HepG2 (cell line): ENCODE results near the gene SEC14L5. TPM values are rescaled to one million over a fixed set of nuclear protein-coding genes. Genes with fewer than 3 reads are reported as not detected.

Experiments
- ATAC-seq: fragments of 200-7000 bp; cut with Tn5 transposase; 3 replicates; pipeline ENCODE4 v1.9.1; 2020; ENCODE audit warnings: mild to moderate bottlenecking, moderate library complexity
- BruUV-seq: library from RNA; stranded (reverse); fragments of 400-500 nt; replicated peaks from 2 replicates; lab custom pipeline; 2021; lab: Mats Ljungman, UMichigan
- CTCF ChIA-PET: fragments of 300-600 bp; formaldehyde crosslinking; extraction: SDS; loops from one replicate; lab custom pipeline; 2021; ENCODE audit warnings: low total read pairs, inconsistent platforms, low intra/inter-chr PET ratio; lab: Yijun Ruan, JAX
- POLR2A ChIA-PET: fragments of 350-600 bp; sonication (Branson Sonifier 250); formaldehyde crosslinking; loops from one replicate; lab custom pipeline; 2020; ENCODE audit warnings: antibody characterized with exemption, inconsistent platforms; lab: Yijun Ruan, JAX
- DNase-seq: peaks from one replicate; pipeline ENCODE4 v3.0.0-alpha.2; 2015; ENCODE audit warnings: low spot score
- FAIRE-seq: peaks from 3 replicates; lab custom pipeline; 2011; peaks lifted over from hg19 to GRCh38; lab: Jason Lieb, UNC
- H2AFZ ChIP-seq: one replicate; pipeline ENCODE4 v1.6.1; 2011; ENCODE audit warnings: low read length, inconsistent platforms
- H3K27ac ChIP-seq: fragments of 300-600 bp; 3 replicates; pipeline ENCODE4 v1.8.0; 2011; ENCODE audit warnings: mixed run types, mild to moderate bottlenecking, mixed read lengths, low read length, inconsistent platforms; ENCODE audit not compliant: insufficient read depth; ENCODE audit errors: extremely low read length
- H3K27me3 ChIP-seq, 2 experiments: fragments of 200-600 bp in 1 of 2; 2 replicates in 1 of 2; 3 replicates in 1 of 2; pipeline versions ENCODE4 v1.6.0 to v1.8.0; 2011; ENCODE audit warnings: low read length in 2 of 2, mild to moderate bottlenecking in 2 of 2, moderate library complexity in 2 of 2, inconsistent platforms in 1 of 2; ENCODE audit not compliant: insufficient read depth in 2 of 2, control insufficient read depth in 1 of 2
- H3K36me3 ChIP-seq, 2 experiments: fragments of 200-600 bp in 1 of 2; replicated peaks in 1 of 2; 2 replicates in 1 of 2; 3 replicates in 1 of 2; pipeline versions ENCODE4 v1.5.1 to v1.8.0; 2011; ENCODE audit warnings: low read length in 2 of 2, inconsistent platforms in 1 of 2; ENCODE audit not compliant: insufficient read depth in 2 of 2, control insufficient read depth in 1 of 2
- H3K4me1 ChIP-seq: 2 replicates; pipeline ENCODE4 v1.5.1; 2012; ENCODE audit warnings: low read length, inconsistent platforms; ENCODE audit not compliant: insufficient read depth
- H3K4me2 ChIP-seq: 2 replicates; pipeline ENCODE4 v1.6.0; 2011; ENCODE audit warnings: low read depth, low read length, inconsistent platforms
- H3K4me3 ChIP-seq, 3 experiments: fragments of 200-600 bp in 1 of 3; sonication (generic), shearing (Covaris generic) in 1 of 3; replicated peaks in 1 of 3; 2 replicates each; pipeline ENCODE4 v1.5.1; 2011 to 2016; ENCODE audit warnings: low read length in 3 of 3, inconsistent platforms in 2 of 3, low read depth in 2 of 3, mild to moderate bottlenecking in 2 of 3, control low read depth in 1 of 3, mixed read lengths in 1 of 3; ENCODE audit not compliant: insufficient read depth in 1 of 3
- H3K79me2 ChIP-seq: one replicate; pipeline ENCODE4 v1.6.1; 2011; ENCODE audit warnings: low read length, inconsistent platforms; ENCODE audit not compliant: insufficient read depth
- H3K9ac ChIP-seq: 2 replicates; pipeline ENCODE4 v1.6.0; 2011; ENCODE audit warnings: mild to moderate bottlenecking, low read depth, low read length, inconsistent platforms; ENCODE audit not compliant: insufficient read depth
- H3K9me3 ChIP-seq: 2 replicates; pipeline ENCODE4 v1.5.1; 2012; ENCODE audit warnings: mild to moderate bottlenecking, low read length
- H4K20me1 ChIP-seq: 2 replicates; pipeline ENCODE4 v1.6.0; 2011; ENCODE audit warnings: inconsistent platforms, mild to moderate bottlenecking, low read length, moderate library complexity; ENCODE audit not compliant: insufficient read depth
- AGO1 ChIP-seq: fragments of 200-400 bp; formaldehyde crosslinking; IDR thresholded peaks from 2 replicates; pipeline ENCODE4 v1.6.1; 2017; ENCODE audit warnings: mild to moderate bottlenecking, low read depth, low read length, moderate library complexity; ENCODE audit not compliant: poor library complexity, severe bottlenecking
- FOXK2 ChIP-seq: fragments of 450-650 bp; IDR thresholded peaks from 2 replicates; pipeline ENCODE4 v1.6.1; 2016
- GABPB1 ChIP-seq: IDR thresholded peaks from 2 replicates; pipeline ENCODE4 v1.6.1; 2016; ENCODE audit warnings: mild to moderate bottlenecking, missing genetic modification reagents, moderate library complexity, missing compliant biosample characterization
- IRF2 ChIP-seq: IDR thresholded peaks from 2 replicates; pipeline ENCODE4 v1.6.1; 2018; ENCODE audit warnings: missing genetic modification reagents, missing compliant biosample characterization
- MAFK ChIP-seq, 2 experiments: IDR thresholded peaks in 1 of 2; conservative IDR thresholded peaks in 1 of 2; 2 replicates each; pipeline ENCODE4 v1.6.1; 2011; ENCODE audit warnings: improper control_type of control experiment in 2 of 2, low read length in 2 of 2
- PTBP1 ChIP-seq: fragments of 200-400 bp; formaldehyde crosslinking; IDR thresholded peaks from 2 replicates; pipeline ENCODE4 v1.6.1; 2018; ENCODE audit warnings: low read length, low read depth; ENCODE audit not compliant: poor library complexity, severe bottlenecking
- SAFB2 ChIP-seq: sonication (generic); formaldehyde crosslinking; IDR thresholded peaks from 2 replicates; pipeline ENCODE4 v1.5.1; 2020; ENCODE audit warnings: missing genetic modification reagents, low read depth, mild to moderate bottlenecking, borderline replicate concordance
- TBL1XR1 ChIP-seq: fragments of 150-350 bp; IDR thresholded peaks from 2 replicates; pipeline ENCODE4 v1.6.1; 2014; ENCODE audit warnings: borderline replicate concordance, low read length; ENCODE audit not compliant: partially characterized antibody
- TMF1 ChIP-seq: sonication (generic); formaldehyde crosslinking; IDR thresholded peaks from 2 replicates; pipeline ENCODE4 v1.8.1; 2022; ENCODE audit warnings: low read depth, missing genetic modification reagents
- ZFAT ChIP-seq: sonication (generic); formaldehyde crosslinking; conservative IDR thresholded peaks from 2 replicates; pipeline ENCODE4 v1.8.1; 2023; ENCODE audit warnings: missing genetic modification reagents, inconsistent platforms
- ZFP36 ChIP-seq: fragments of 150-350 bp; IDR thresholded peaks from 2 replicates; pipeline ENCODE4 v1.6.1; 2018; ENCODE audit warnings: borderline replicate concordance, low read length, low read depth; ENCODE audit not compliant: partially characterized antibody
- ZNF354B ChIP-seq: sonication (generic); formaldehyde crosslinking; IDR thresholded peaks from 2 replicates; pipeline ENCODE4 v1.8.0; 2022; ENCODE audit warnings: mild to moderate bottlenecking, missing genetic modification reagents
- ZNF496 ChIP-seq: sonication (generic); formaldehyde crosslinking; IDR thresholded peaks from 2 replicates; pipeline ENCODE4 v1.8.1; 2023; ENCODE audit warnings: mild to moderate bottlenecking, moderate library complexity, missing genetic modification reagents; ENCODE audit not compliant: insufficient replicate concordance
- ZNF644 ChIP-seq: IDR thresholded peaks from 2 replicates; pipeline ENCODE4 v1.6.1; 2016; ENCODE audit warnings: low read depth
- ZNF746 ChIP-seq: sonication (generic); formaldehyde crosslinking; IDR thresholded peaks from 2 replicates; pipeline ENCODE4 v1.8.0; 2022; ENCODE audit warnings: mild to moderate bottlenecking, missing genetic modification reagents
- ZNF777 ChIP-seq: sonication (generic); formaldehyde crosslinking; IDR thresholded peaks from 2 replicates; pipeline ENCODE4 v1.4.0; 2020; ENCODE audit warnings: missing genetic modification reagents
- WGBS: methylation state at CpG from one replicate; pipeline ENCODE4 v1.1.6; 2017; ENCODE audit warnings: low lambda C conversion rate; 5-methylcytosine and 5-hydroxymethylcytosine counted together
- in situ Hi-C: cut with HindIII; loops from 2 replicates; pipeline ENCODE4 v1.10.0; 2017; ENCODE audit warnings: low pct_unique_long_range_greater_than_20kb; ENCODE audit not compliant: extremely low pct_ligation_motif_present
- intact Hi-C: fragments of 100-400 bp; cut with micrococcal nuclease; formaldehyde crosslinking; loops from one replicate; pipeline ENCODE4 v1.10.0; 2022; ENCODE audit not compliant: unreplicated experiment
- polyA plus RNA-seq, 8 experiments: library from polyadenylated mRNA; depleted of rRNA in 3 of 8; stranded (reverse) in 7 of 8; unstranded in 1 of 8; fragments of >200 nt; fragmentation: Illumina TruSeq in 4 of 8; extraction: Trizol in 4 of 8; gene quantifications; 2 replicates each; pipeline versions ENCODE4 v1.2.1 to v1.2.3, GENCODE V29; 2011 to 2016; ENCODE audit warnings: low read depth in 4 of 8, missing spikeins in 1 of 8, mixed read lengths in 1 of 8; ENCODE audit not compliant: insufficient read depth in 1 of 8
- total RNA-seq, 5 experiments: library from RNA; depleted of rRNA; stranded (reverse); fragments of >200 nt; fragmentation: Illumina TruSeq; extraction: Trizol; gene quantifications; 2 replicates each; pipeline ENCODE4 v1.2.3, GENCODE V29; 2016; ENCODE audit warnings: low read depth in 1 of 5
- TF ChIP-seq, protein P1 (sequence below): sonication (generic); formaldehyde crosslinking; IDR thresholded peaks from 2 replicates; pipeline ENCODE4 v1.4.0; 2020; ENCODE audit warnings: missing genetic modification reagents
- TF ChIP-seq, protein P2 (sequence below): IDR thresholded peaks from 2 replicates; pipeline ENCODE4 v1.4.0; 2020; ENCODE audit warnings: mild to moderate bottlenecking, missing genetic modification reagents

Gene SEC14L5
- total and polyA plus RNA-seq, 2 of the 13 experiments (the other 11 are each of a cell fraction or from before 2014, with no cell fraction given), result 0.40 to 0.42 TPM

DNA sequence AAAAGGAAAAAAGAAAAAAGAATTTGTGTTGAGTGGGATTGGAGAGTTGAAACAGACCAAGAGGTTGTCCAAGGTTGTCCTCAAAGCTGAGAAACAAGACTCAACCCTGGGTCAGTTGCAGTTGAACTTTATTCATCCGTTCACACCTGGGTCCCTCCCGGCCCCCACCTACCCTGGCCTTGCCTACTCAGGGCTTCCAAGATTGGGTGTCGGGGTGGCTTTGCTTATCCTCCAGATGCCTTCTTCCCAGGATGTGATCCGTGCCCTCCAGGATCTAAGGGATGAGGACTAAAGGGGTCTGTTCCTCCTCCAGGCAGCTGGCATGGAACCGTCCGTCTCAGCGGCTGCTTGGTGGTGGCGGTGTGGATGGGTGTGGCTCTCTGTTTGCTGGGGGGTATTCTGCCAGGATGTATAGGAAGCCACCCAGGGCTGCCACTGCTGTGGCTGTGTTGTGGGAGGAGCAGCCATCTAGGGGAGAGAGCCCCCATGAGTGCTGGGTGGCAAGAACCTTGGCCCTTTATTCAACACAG, 85.9 kb downstream of the SEC14L5 start:
- H3K9ac ChIP-seq, result no peak overlapping the region
- H3K4me3 ChIP-seq, result no peak overlapping the region
- intact Hi-C loops (no loop called here), in situ Hi-C loops (no loop called here)
- DNase-seq (no peak), FAIRE-seq (no peak), ATAC-seq (no peak)
- H3K36me3 ChIP-seq, result no peaks in the 10 kb centered on the region
- no peaks in the 10 kb centered on the region for H3K79me2 ChIP-seq
- ChIA-PET CTCF (no interaction called here), POLR2A (no interaction called here)
- no peak overlapping the region for H3K27ac ChIP-seq
- H3K4me1 ChIP-seq, result peaks cover 54% of the 10 kb centered on the region
- H3K4me2 ChIP-seq, result no peak overlapping the region
- BruUV-seq, result no TSS peak
- no peaks in the 10 kb centered on the region for H3K9me3 ChIP-seq
- H2AFZ ChIP-seq, result no peak overlapping the region
- no peaks in the 10 kb centered on the region for H4K20me1 ChIP-seq
- WGBS, result 71% methylated on average over 8 of the region's 8 CpGs
- peaks cover 0 to 8% of the 10 kb centered on the region in 2 experiments; a peak in 2 of 5 replicates for H3K27me3 ChIP-seq
- TF ChIP-seq ZNF496 (CRISPR knock-in tag) (no peak), ZNF644 (CRISPR knock-in tag) (no peak), TMF1 (no peak), GABPB1 (CRISPR knock-in tag) (no peak), MAFK (conservative IDR thresholded peaks at IDR 0.05 in 1 of 2, IDR thresholded peaks at IDR 0.05 in 1 of 2; ENCODE audit: low read length in 2 of 2) (no peak), FOXK2 (no peak), ZNF777 (CRISPR knock-in tag) (no peak), ZFAT (no peak), TBL1XR1 (no peak), IRF2 (no peak), PTBP1 (no peak), SAFB2 (CRISPR knock-in tag) (no peak), AGO1 (no peak), ZFP36 (no peak), ZNF746 (CRISPR knock-in tag) (no peak), ZNF354B (no peak)
- TF ChIP-seq, protein P1, sequence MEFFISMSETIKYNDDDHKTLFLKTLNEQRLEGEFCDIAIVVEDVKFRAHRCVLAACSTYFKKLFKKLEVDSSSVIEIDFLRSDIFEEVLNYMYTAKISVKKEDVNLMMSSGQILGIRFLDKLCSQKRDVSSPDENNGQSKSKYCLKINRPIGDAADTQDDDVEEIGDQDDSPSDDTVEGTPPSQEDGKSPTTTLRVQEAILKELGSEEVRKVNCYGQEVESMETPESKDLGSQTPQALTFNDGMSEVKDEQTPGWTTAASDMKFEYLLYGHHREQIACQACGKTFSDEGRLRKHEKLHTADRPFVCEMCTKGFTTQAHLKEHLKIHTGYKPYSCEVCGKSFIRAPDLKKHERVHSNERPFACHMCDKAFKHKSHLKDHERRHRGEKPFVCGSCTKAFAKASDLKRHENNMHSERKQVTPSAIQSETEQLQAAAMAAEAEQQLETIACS (CRISPR knock-in tag), result no peak
- TF ChIP-seq, protein P2, sequence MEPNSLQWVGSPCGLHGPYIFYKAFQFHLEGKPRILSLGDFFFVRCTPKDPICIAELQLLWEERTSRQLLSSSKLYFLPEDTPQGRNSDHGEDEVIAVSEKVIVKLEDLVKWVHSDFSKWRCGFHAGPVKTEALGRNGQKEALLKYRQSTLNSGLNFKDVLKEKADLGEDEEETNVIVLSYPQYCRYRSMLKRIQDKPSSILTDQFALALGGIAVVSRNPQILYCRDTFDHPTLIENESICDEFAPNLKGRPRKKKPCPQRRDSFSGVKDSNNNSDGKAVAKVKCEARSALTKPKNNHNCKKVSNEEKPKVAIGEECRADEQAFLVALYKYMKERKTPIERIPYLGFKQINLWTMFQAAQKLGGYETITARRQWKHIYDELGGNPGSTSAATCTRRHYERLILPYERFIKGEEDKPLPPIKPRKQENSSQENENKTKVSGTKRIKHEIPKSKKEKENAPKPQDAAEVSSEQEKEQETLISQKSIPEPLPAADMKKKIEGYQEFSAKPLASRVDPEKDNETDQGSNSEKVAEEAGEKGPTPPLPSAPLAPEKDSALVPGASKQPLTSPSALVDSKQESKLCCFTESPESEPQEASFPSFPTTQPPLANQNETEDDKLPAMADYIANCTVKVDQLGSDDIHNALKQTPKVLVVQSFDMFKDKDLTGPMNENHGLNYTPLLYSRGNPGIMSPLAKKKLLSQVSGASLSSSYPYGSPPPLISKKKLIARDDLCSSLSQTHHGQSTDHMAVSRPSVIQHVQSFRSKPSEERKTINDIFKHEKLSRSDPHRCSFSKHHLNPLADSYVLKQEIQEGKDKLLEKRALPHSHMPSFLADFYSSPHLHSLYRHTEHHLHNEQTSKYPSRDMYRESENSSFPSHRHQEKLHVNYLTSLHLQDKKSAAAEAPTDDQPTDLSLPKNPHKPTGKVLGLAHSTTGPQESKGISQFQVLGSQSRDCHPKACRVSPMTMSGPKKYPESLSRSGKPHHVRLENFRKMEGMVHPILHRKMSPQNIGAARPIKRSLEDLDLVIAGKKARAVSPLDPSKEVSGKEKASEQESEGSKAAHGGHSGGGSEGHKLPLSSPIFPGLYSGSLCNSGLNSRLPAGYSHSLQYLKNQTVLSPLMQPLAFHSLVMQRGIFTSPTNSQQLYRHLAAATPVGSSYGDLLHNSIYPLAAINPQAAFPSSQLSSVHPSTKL (CRISPR knock-in tag), result no peak
